HEK293 (cell line): ENCODE results near the gene DLX2.

ENCODE experiments used
- GLIS1 ChIP-seq: fragments of 450-650 bp; formaldehyde crosslinking; IDR thresholded peaks from 2 replicates; pipeline ENCODE4 v1.5.1; 2016; ENCODE audit warnings: missing biosample characterization, missing genetic modification characterization
- GLIS2 ChIP-seq: fragments of 450-650 bp; formaldehyde crosslinking; IDR thresholded peaks from 2 replicates; pipeline ENCODE4 v1.5.1; 2016; ENCODE audit warnings: missing biosample characterization, missing genetic modification characterization
- KLF10 ChIP-seq: fragments of 450-650 bp; IDR thresholded peaks from 2 replicates; pipeline ENCODE4 v1.5.1; 2018; ENCODE audit warnings: missing biosample characterization, mild to moderate bottlenecking, missing genetic modification characterization
- SALL2 ChIP-seq: fragments of 450-650 bp; formaldehyde crosslinking; IDR thresholded peaks from 2 replicates; pipeline ENCODE4 v1.5.0; 2017; ENCODE audit warnings: missing biosample characterization, mild to moderate bottlenecking, missing genetic modification characterization, borderline replicate concordance
- SP3 ChIP-seq: fragments of 450-650 bp; formaldehyde crosslinking; IDR thresholded peaks from 2 replicates; pipeline ENCODE4 v1.5.1; 2016; ENCODE audit warnings: missing biosample characterization, missing genetic modification characterization
- YY1 ChIP-seq: fragments of 450-650 bp; formaldehyde crosslinking; IDR thresholded peaks from 2 replicates; pipeline ENCODE4 v1.5.1; 2018; ENCODE audit warnings: missing biosample characterization, missing genetic modification characterization
- ZBTB20 ChIP-seq: fragments of 450-650 bp; formaldehyde crosslinking; IDR thresholded peaks from 2 replicates; pipeline ENCODE4 v1.5.1; 2016; ENCODE audit warnings: missing biosample characterization, missing genetic modification characterization
- ZBTB6 ChIP-seq: fragments of 450-650 bp; formaldehyde crosslinking; IDR thresholded peaks from 2 replicates; pipeline ENCODE4 v1.5.1; 2017; ENCODE audit warnings: missing biosample characterization, missing genetic modification characterization
- ZBTB8A ChIP-seq: fragments of 450-650 bp; formaldehyde crosslinking; IDR thresholded peaks from 2 replicates; pipeline ENCODE4 v1.5.1; 2016; ENCODE audit warnings: missing biosample characterization, missing genetic modification characterization
- ZIC2 ChIP-seq: fragments of 450-650 bp; formaldehyde crosslinking; IDR thresholded peaks from 2 replicates; pipeline ENCODE4 v1.5.1; 2016; ENCODE audit warnings: missing biosample characterization, missing genetic modification characterization
- ZNF148 ChIP-seq: fragments of 450-650 bp; formaldehyde crosslinking; IDR thresholded peaks from 2 replicates; pipeline ENCODE4 v1.5.0; 2017; ENCODE audit warnings: missing biosample characterization, missing genetic modification characterization, borderline replicate concordance
- ZNF175 ChIP-seq: fragments of 450-650 bp; formaldehyde crosslinking; IDR thresholded peaks from 2 replicates; pipeline ENCODE4 v1.5.1; 2016; ENCODE audit warnings: missing biosample characterization, missing genetic modification characterization
- ZNF18 ChIP-seq: fragments of 450-650 bp; formaldehyde crosslinking; IDR thresholded peaks from 2 replicates; pipeline ENCODE4 v1.5.1; 2016; ENCODE audit warnings: missing biosample characterization, missing genetic modification characterization
- ZNF223 ChIP-seq: fragments of 450-650 bp; formaldehyde crosslinking; IDR thresholded peaks from 2 replicates; pipeline ENCODE4 v1.5.1; 2016; ENCODE audit warnings: missing biosample characterization, missing genetic modification characterization
- ZNF239 ChIP-seq: fragments of 450-650 bp; formaldehyde crosslinking; IDR thresholded peaks from 2 replicates; pipeline ENCODE4 v1.5.1; 2016; ENCODE audit warnings: missing biosample characterization, missing genetic modification characterization
- ZNF280C ChIP-seq: fragments of 450-650 bp; formaldehyde crosslinking; IDR thresholded peaks from 2 replicates; pipeline ENCODE4 v1.5.1; 2016; ENCODE audit warnings: missing biosample characterization, missing genetic modification characterization
- ZNF280D ChIP-seq: fragments of 450-650 bp; formaldehyde crosslinking; IDR thresholded peaks from 2 replicates; pipeline ENCODE4 v1.5.1; 2016; ENCODE audit warnings: missing biosample characterization, missing genetic modification characterization
- ZNF324 ChIP-seq: fragments of 450-650 bp; formaldehyde crosslinking; IDR thresholded peaks from 2 replicates; pipeline ENCODE4 v1.5.1; 2016; ENCODE audit warnings: missing biosample characterization, missing genetic modification characterization
- ZNF335 ChIP-seq: fragments of 450-650 bp; formaldehyde crosslinking; conservative IDR thresholded peaks from 2 replicates; pipeline ENCODE4 v1.5.1; 2016; ENCODE audit warnings: missing biosample characterization, missing genetic modification characterization
- ZNF350 ChIP-seq: fragments of 450-650 bp; formaldehyde crosslinking; IDR thresholded peaks from 2 replicates; pipeline ENCODE4 v1.5.0; 2017; ENCODE audit warnings: missing biosample characterization, mild to moderate bottlenecking, missing genetic modification characterization
- ZNF398 ChIP-seq: fragments of 450-650 bp; formaldehyde crosslinking; IDR thresholded peaks from 2 replicates; pipeline ENCODE4 v1.5.1; 2017; ENCODE audit warnings: missing biosample characterization, missing genetic modification characterization
- ZNF433 ChIP-seq: fragments of 450-650 bp; formaldehyde crosslinking; IDR thresholded peaks from 2 replicates; pipeline ENCODE4 v1.5.1; 2016; ENCODE audit warnings: missing biosample characterization, missing genetic modification characterization, low read depth
- ZNF548 ChIP-seq: fragments of 450-650 bp; formaldehyde crosslinking; IDR thresholded peaks from 2 replicates; pipeline ENCODE4 v1.5.1; 2016; ENCODE audit warnings: missing biosample characterization, missing genetic modification characterization
- ZNF561 ChIP-seq: fragments of 450-650 bp; IDR thresholded peaks from 2 replicates; pipeline ENCODE4 v1.5.1; 2018; ENCODE audit warnings: missing biosample characterization, missing genetic modification characterization, borderline replicate concordance
- ZNF585B ChIP-seq: fragments of 450-650 bp; formaldehyde crosslinking; IDR thresholded peaks from 2 replicates; pipeline ENCODE4 v1.5.1; 2016; ENCODE audit warnings: missing biosample characterization, missing genetic modification characterization
- ZNF645 ChIP-seq: fragments of 450-650 bp; formaldehyde crosslinking; IDR thresholded peaks from 2 replicates; pipeline ENCODE4; 2016; ENCODE audit warnings: missing biosample characterization, missing genetic modification characterization
- ZNF830 ChIP-seq: fragments of 450-650 bp; IDR thresholded peaks from 2 replicates; pipeline ENCODE4 v1.5.0; 2018; ENCODE audit warnings: missing biosample characterization, missing genetic modification characterization, low read depth, mild to moderate bottlenecking, moderate library complexity

The DLX2 gene

GRCh38 chr2:172101821-172102390 lies 794 bp downstream of the DLX2 start (continued):
- TF ChIP-seq ZNF398 (tag by site-specific recombination) (peak; percentile 53), ZNF239 (tag by site-specific recombination) (no peak), ZNF350 (tag by site-specific recombination) (no peak), ZNF433 (tag by site-specific recombination) (no peak), GLIS2 (tag by site-specific recombination) (no peak; the same call in 1 of the 2 replicates), YY1 (tag by site-specific recombination) (no peak), ZNF561 (no peak), SALL2 (tag by site-specific recombination) (no peak), GLIS1 (tag by site-specific recombination) (no peak; the same call in none of the 2 replicates), ZNF324 (tag by site-specific recombination) (no peak), SP3 (tag by site-specific recombination) (no peak), ZNF280C (no peak), ZBTB6 (tag by site-specific recombination) (no peak), ZNF223 (tag by site-specific recombination) (no peak), ZNF645 (tag by site-specific recombination) (0 out of 2 replicates have a peak, but pooled peaks have one; percentile 68), ZNF148 (tag by site-specific recombination) (no peak), ZIC2 (tag by site-specific recombination) (no peak), ZNF548 (tag by site-specific recombination) (no peak), KLF10 (tag by site-specific recombination) (no peak; the same call in 1 of the 2 replicates), ZNF585B (tag by site-specific recombination) (no peak), ZNF335 (peak; percentile 81), ZBTB20 (tag by site-specific recombination) (peak; percentile 56), ZBTB8A (tag by site-specific recombination) (peak; percentile 77), ZNF18 (tag by site-specific recombination) (no peak), ZNF280D (tag by site-specific recombination) (no peak), ZNF830 (tag by site-specific recombination) (no peak), ZNF175 (tag by site-specific recombination) (no peak)
